HCT116 (cell line): Measurements from ENCODE around the gene SYTL3. TPM values are rescaled to one million over a fixed set of nuclear protein-coding genes. Genes with fewer than 3 reads are reported as not detected.

Experiments
- ATAC-seq: fragments of 200-7000 bp; cut with Tn5 transposase; 2 replicates; pipeline ENCODE4 v1.9.1; 2020; ENCODE audit warnings: mild to moderate bottlenecking, moderate library complexity
- BruUV-seq: library from RNA; stranded (reverse); fragments of 400-500 nt; replicated peaks from 2 replicates; lab custom pipeline; 2021; lab: Mats Ljungman, UMichigan
- CTCF ChIA-PET: fragments of 300-600 bp; sonication (Branson Sonifier 250); formaldehyde crosslinking; loops from one replicate; lab custom pipeline; 2021; ENCODE audit warnings: antibody characterized with exemption; lab: Charles Lee
- POLR2A ChIA-PET: fragments of 300-600, 350-600 bp; sonication (Branson Sonifier 250); formaldehyde crosslinking; loops from one replicate; lab custom pipeline; 2021; ENCODE audit warnings: antibody characterized with exemption; lab: Charles Lee
- RAD21 ChIA-PET, 2 experiments: fragments of 300-600 bp; sonication (Branson Sonifier 250); formaldehyde crosslinking; loops; one replicate each; lab custom pipeline; 2023; ENCODE audit warnings: low total read pairs in 2 of 2; ENCODE audit not compliant: uncharacterized antibody in 2 of 2, unreplicated experiment in 2 of 2, low non-redundant PET in 1 of 2; lab: Charles Lee
- DNase-seq: peaks from one replicate; pipeline ENCODE4 v3.0.0-alpha.2; 2010; ENCODE audit warnings: low read depth, low spot score
- H2AFZ ChIP-seq: fragments of 200-600 bp; shearing (Covaris generic), sonication (generic); 2 replicates; pipeline ENCODE4 v1.6.1; 2017; ENCODE audit warnings: low read depth, mixed run types, mixed read lengths, antibody characterized with exemption, low read length; ENCODE audit not compliant: poor library complexity, severe bottlenecking
- H3K27ac ChIP-seq: 2 replicates; pipeline ENCODE4 v1.5.1; 2012; ENCODE audit warnings: low read depth, low read length
- H3K27me3 ChIP-seq: fragments of 200-600 bp; sonication (generic); 2 replicates; pipeline ENCODE4 v1.6.1; 2016; ENCODE audit warnings: mixed run types, low read length, mixed read lengths; ENCODE audit not compliant: insufficient read depth
- H3K36me3 ChIP-seq, 2 experiments: fragments of 200-500 bp in 1 of 2; fragments of 200-600 bp in 1 of 2; sonication (Bioruptor generic) in 1 of 2; sonication (generic) in 1 of 2; 2 replicates each; pipeline versions ENCODE4 v1.5.1 to v1.6.1; 2014 to 2016; ENCODE audit warnings: low read length in 2 of 2, inconsistent platforms in 1 of 2, mixed read lengths in 1 of 2, mixed run types in 1 of 2; ENCODE audit not compliant: insufficient read depth in 2 of 2, control insufficient read depth in 1 of 2
- H3K4me1 ChIP-seq, 2 experiments: fragments of 200-600 bp in 1 of 2; sonication (generic) in 1 of 2; 2 replicates each; pipeline versions ENCODE4 v1.5.1 to v1.6.1; 2012 to 2017; ENCODE audit warnings: low read length in 2 of 2, inconsistent platforms in 1 of 2, mild to moderate bottlenecking in 1 of 2, mixed read lengths in 1 of 2, mixed run types in 1 of 2, moderate library complexity in 1 of 2; ENCODE audit not compliant: insufficient read depth in 2 of 2, control insufficient read depth in 1 of 2
- H3K4me2 ChIP-seq: fragments of 200-600 bp; sonication (generic); 2 replicates; pipeline ENCODE4 v1.6.1; 2017; ENCODE audit warnings: mixed run types, low read length, mixed read lengths
- H3K4me3 ChIP-seq, 2 experiments: fragments of 200-600 bp in 1 of 2; sonication (generic) in 1 of 2; replicated peaks in 1 of 2; 2 replicates each; pipeline ENCODE4 v1.5.1; 2011 to 2016; ENCODE audit warnings: low read length in 2 of 2, control low read depth in 1 of 2, low read depth in 1 of 2, mild to moderate bottlenecking in 1 of 2, mixed read lengths in 1 of 2, mixed run types in 1 of 2
- H3K79me2 ChIP-seq: fragments of 200-600 bp; sonication (generic); 2 replicates; pipeline ENCODE4 v1.6.1; 2017; ENCODE audit warnings: mild to moderate bottlenecking, mixed run types, low read length, moderate library complexity, mixed read lengths; ENCODE audit not compliant: insufficient read depth
- H3K9ac ChIP-seq: fragments of 200-600 bp; sonication (generic); 2 replicates; pipeline ENCODE4 v1.6.1; 2016; ENCODE audit warnings: low read length, mixed read lengths
- H3K9me2 ChIP-seq: fragments of 200-600 bp; sonication (generic), shearing (Covaris generic); 2 replicates; pipeline ENCODE4 v1.6.1; 2017; ENCODE audit warnings: mixed run types, mild to moderate bottlenecking, moderate library complexity; ENCODE audit not compliant: insufficient read depth
- H3K9me3 ChIP-seq, 2 experiments: fragments of 200-500 bp in 1 of 2; fragments of 200-600 bp in 1 of 2; sonication (Bioruptor generic) in 1 of 2; sonication (generic) in 1 of 2; 2 replicates each; pipeline ENCODE4 v1.6.1; 2014 to 2017; ENCODE audit warnings: low read length in 2 of 2, mixed read lengths in 2 of 2, inconsistent platforms in 1 of 2, low read depth in 1 of 2, mild to moderate bottlenecking in 1 of 2, mixed run types in 1 of 2, moderate library complexity in 1 of 2; ENCODE audit not compliant: control insufficient read depth in 1 of 2, insufficient read depth in 1 of 2
- H4K20me1 ChIP-seq: fragments of 200-600 bp; sonication (generic), shearing (Covaris generic); 2 replicates; pipeline ENCODE4 v1.6.1; 2017; ENCODE audit warnings: mixed run types, mild to moderate bottlenecking, moderate library complexity; ENCODE audit not compliant: insufficient read depth
- CEBPB ChIP-seq: IDR thresholded peaks from 2 replicates; pipeline ENCODE4 v1.6.1; 2012; ENCODE audit warnings: low read depth
- CTCF ChIP-seq, 3 experiments: fragments of 200-600 bp in 1 of 3; sonication (generic) in 1 of 3; IDR thresholded peaks in 2 of 3; conservative IDR thresholded peaks in 1 of 3; 2 replicates each; pipeline ENCODE4 v1.5.1; 2012 to 2017; ENCODE audit warnings: low read depth in 2 of 3, low read length in 2 of 3, antibody characterized with exemption in 1 of 3, borderline replicate concordance in 1 of 3, control low read depth in 1 of 3, mild to moderate bottlenecking in 1 of 3, mixed read lengths in 1 of 3, mixed run types in 1 of 3, moderate library complexity in 1 of 3; ENCODE audit not compliant: insufficient read depth in 1 of 3
- ELF1 ChIP-seq: IDR thresholded peaks from 2 replicates; pipeline ENCODE4 v1.6.1; 2012; ENCODE audit warnings: low read depth, borderline replicate concordance
- EZH2 ChIP-seq: fragments of 200-600 bp; sonication (generic); IDR thresholded peaks from 2 replicates; pipeline ENCODE4 v1.6.1; 2017; ENCODE audit warnings: antibody characterized with exemption, mixed run types
- EZH2phosphoT487 ChIP-seq: fragments of 200-600 bp; IDR thresholded peaks from 2 replicates; pipeline ENCODE4 v1.6.1; 2018; ENCODE audit warnings: antibody characterized with exemption, borderline replicate concordance
- FOSL1 ChIP-seq: IDR thresholded peaks from 2 replicates; pipeline ENCODE4 v1.6.1; 2012; ENCODE audit warnings: low read depth
- JUND ChIP-seq: IDR thresholded peaks from 2 replicates; pipeline ENCODE4 v1.6.1; 2012
- MAX ChIP-seq: IDR thresholded peaks from 2 replicates; pipeline ENCODE4 v1.6.1; 2012
- POLR2A ChIP-seq: IDR thresholded peaks from 2 replicates; pipeline ENCODE4 v1.7.0; 2011; ENCODE audit warnings: borderline replicate concordance; ENCODE audit not compliant: insufficient read depth, insufficient read length; ENCODE audit errors: extremely low read depth
- RAD21 ChIP-seq: IDR thresholded peaks from 2 replicates; pipeline ENCODE4 v1.6.1; 2012; ENCODE audit warnings: low read depth, mild to moderate bottlenecking
- REST ChIP-seq: IDR thresholded peaks from 2 replicates; pipeline ENCODE4 v1.6.1; 2012; ENCODE audit warnings: low read depth
- SIN3A ChIP-seq: IDR thresholded peaks from 2 replicates; pipeline ENCODE4 v1.6.1; 2012; ENCODE audit warnings: low read depth
- SP1 ChIP-seq: IDR thresholded peaks from 2 replicates; pipeline ENCODE4 v1.6.1; 2012; ENCODE audit warnings: low read depth
- YY1 ChIP-seq: IDR thresholded peaks from 2 replicates; pipeline ENCODE4 v1.6.1; 2011; ENCODE audit warnings: low read length, low read depth, moderate library complexity, mild to moderate bottlenecking; ENCODE audit not compliant: insufficient replicate concordance; ENCODE audit errors: extremely low read depth
- ZBTB33 ChIP-seq: IDR thresholded peaks from 2 replicates; pipeline ENCODE4 v1.6.1; 2011; ENCODE audit warnings: mild to moderate bottlenecking, low read length, moderate library complexity; ENCODE audit not compliant: insufficient replicate concordance; ENCODE audit errors: extremely low read depth
- ZNF274 ChIP-seq: fragments of 200-500 bp; sonication (Bioruptor generic); IDR thresholded peaks from 2 replicates; pipeline ENCODE4 v1.6.1; 2014; ENCODE audit warnings: mild to moderate bottlenecking, low read depth, low read length, inconsistent platforms
- intact Hi-C: fragments of 100-400 bp; cut with micrococcal nuclease; formaldehyde crosslinking; loops from 2 replicates; pipeline ENCODE4 v1.10.0; 2022
- total RNA-seq: library from RNA; stranded (reverse); gene quantifications from one replicate; pipeline ENCODE4 v1.2.1, GENCODE V29; 2021; ENCODE audit not compliant: unreplicated experiment

The SYTL3 gene
- total RNA-seq, 1 experiment from 2014 or later, result 55.3 TPM

- RAD21 ChIA-PET, result no interaction called here
- DNase-seq (no peak), ATAC-seq (no peak)
- Histone ChIP-seq H3K4me2 (no peak overlapping the region), H3K9ac (peak overlapping the region; percentile 7; the same call in 1 of the 2 replicates), H3K79me2 (peaks cover 85% of the 10 kb centered on the region), H4K20me1 (no peaks in the 10 kb centered on the region), H3K4me3 (no peak overlapping the region), H3K27me3 (no peaks in the 10 kb centered on the region), H3K9me2 (no peaks in the 10 kb centered on the region), H3K9me3 (no peaks in the 10 kb centered on the region), H3K27ac (no peak overlapping the region; the same call in 1 of the 2 replicates), H3K36me3 (peaks cover 2 to 25% of the 10 kb centered on the region in 2 experiments; a peak in 3 of 4 replicates), H2AFZ (no peak overlapping the region), H3K4me1 (peaks cover 29 to 39% of the 10 kb centered on the region in 2 experiments)
- no peak for TF ChIP-seq YY1
- no peak for TF ChIP-seq JUND
- TF ChIP-seq RAD21, result no peak
- TF ChIP-seq POLR2A, result no peak
- TF ChIP-seq SP1, result no peak
- TF ChIP-seq CEBPB, result no peak
- no peak for TF ChIP-seq MAX
- no peak for TF ChIP-seq SIN3A
- TF ChIP-seq EZH2, result no peak
- TF ChIP-seq REST, result no peak
- TF ChIP-seq FOSL1, result no peak
- no peak for TF ChIP-seq ZNF274
- TF ChIP-seq ZBTB33, result no peak
- no peak for TF ChIP-seq CTCF (IDR thresholded peaks at IDR 0.05 in 2 of 3, conservative IDR thresholded peaks at IDR 0.05 in 1 of 3; ENCODE audit: borderline replicate concordance in 1 of 3, insufficient read depth in 1 of 3, low read depth in 2 of 3, low read length in 2 of 3)
- no peak for TF ChIP-seq ELF1
- TF ChIP-seq EZH2phosphoT487, result no peak
- POLR2A ChIA-PET, result no interaction called here
- no TSS peak for BruUV-seq
- CTCF ChIA-PET, result no interaction called here
- intact Hi-C loops, result loop anchor here (10.0 kb wide), 1 partner anchor 354 kb away; no protein-coding TSS in a partner anchor
These were observed 9.3 kb upstream of the SYTL3 start for GRCh38 chr6:158640519-158640918.
